GM12878 (cell line): ENCODE results near the gene KRT25. TPM values are rescaled to one million over a fixed set of nuclear protein-coding genes. Genes with fewer than 3 reads are reported as not detected.
A peak's percentile ranks its signal among the peaks of the same experiment; 100 is the strongest.

Source experiments
- ATAC-seq: fragments of 200-7000 bp; cut with Tn5 transposase; 3 replicates; pipeline ENCODE4 v1.9.1; 2020; ENCODE audit warnings: mild to moderate bottlenecking, moderate library complexity
- BruUV-seq: library from RNA; stranded (reverse); fragments of 400-500 nt; replicated peaks from 2 replicates; lab custom pipeline; 2021; lab: Mats Ljungman, UMichigan
- CTCF ChIA-PET: fragments of 300-600 bp; sonication (Branson Sonifier 250); formaldehyde crosslinking; extraction: SDS; loops from one replicate; lab custom pipeline; 2021; ENCODE audit warnings: inconsistent platforms; lab: Yijun Ruan, JAX
- POLR2A ChIA-PET: fragments of 350-600 bp; formaldehyde crosslinking; extraction: SDS; loops from one replicate; lab custom pipeline; 2021; ENCODE audit warnings: inconsistent platforms; lab: Charles Lee
- RAD21 ChIA-PET: fragments of 300-600 bp; sonication (Branson Sonifier 250); formaldehyde crosslinking; loops from one replicate; lab custom pipeline; 2023; ENCODE audit warnings: antibody characterized with exemption; ENCODE audit not compliant: unreplicated experiment; lab: Charles Lee
- SMC1A ChIA-PET: fragments of 300-600 bp; sonication (Branson Sonifier 250); formaldehyde crosslinking; loops from one replicate; lab custom pipeline; 2023; ENCODE audit not compliant: unreplicated experiment, uncharacterized antibody; lab: Charles Lee
- DNase-seq: peaks from one replicate; pipeline ENCODE4 v3.0.0-alpha.2; 2011; ENCODE audit warnings: low read depth, low spot score
- FAIRE-seq: peaks from 3 replicates; lab custom pipeline; 2011; peaks lifted over from hg19 to GRCh38; lab: Jason Lieb, UNC
- H2AFZ ChIP-seq: 2 replicates; pipeline ENCODE4 v1.6.0; 2011; ENCODE audit warnings: low read depth, low read length, control low read depth; ENCODE audit not compliant: control insufficient read depth
- H3K27ac ChIP-seq: 2 replicates; pipeline ENCODE4 v1.5.1; 2011; ENCODE audit warnings: control low read depth; ENCODE audit not compliant: control insufficient read depth, insufficient read depth
- H3K27me3 ChIP-seq, 2 experiments: replicated peaks in 1 of 2; 2 replicates each; pipeline versions ENCODE4 v1.6.0 to v1.6.1; 2011; ENCODE audit warnings: low read length in 1 of 2; ENCODE audit not compliant: control insufficient read depth in 2 of 2, insufficient read depth in 2 of 2
- H3K36me3 ChIP-seq, 2 experiments: 2 replicates each; pipeline ENCODE4 v1.5.1; 2011; ENCODE audit warnings: low read length in 1 of 2; ENCODE audit not compliant: control insufficient read depth in 2 of 2, insufficient read depth in 2 of 2
- H3K4me1 ChIP-seq: 2 replicates; pipeline ENCODE4 v1.6.1; 2011; ENCODE audit warnings: mild to moderate bottlenecking, low read length, moderate library complexity, mixed read lengths; ENCODE audit not compliant: control insufficient read depth, insufficient read depth
- H3K4me2 ChIP-seq: 2 replicates; pipeline ENCODE4 v1.6.0; 2011; ENCODE audit warnings: control low read depth; ENCODE audit not compliant: control insufficient read depth, insufficient read depth
- H3K4me3 ChIP-seq: fragments of 200-600 bp; sonication (generic); 2 replicates; pipeline ENCODE4 v1.5.1; 2016
- H3K79me2 ChIP-seq: 2 replicates; pipeline ENCODE4 v1.6.0; 2011; ENCODE audit warnings: low read length; ENCODE audit not compliant: control insufficient read depth, insufficient read depth
- H3K9ac ChIP-seq: 2 replicates; pipeline ENCODE4 v1.8.0; 2011; ENCODE audit warnings: low read length, control low read depth, mixed read lengths; ENCODE audit not compliant: control insufficient read depth, insufficient read depth
- H3K9me3 ChIP-seq: replicated peaks from 3 replicates; pipeline ENCODE4 v1.5.1; 2011; ENCODE audit warnings: mild to moderate bottlenecking, low read length; ENCODE audit not compliant: control insufficient read depth, insufficient read depth
- H4K20me1 ChIP-seq: 2 replicates; pipeline ENCODE4 v1.6.0; 2011; ENCODE audit not compliant: control insufficient read depth, insufficient read depth
- BCL11A ChIP-seq: IDR thresholded peaks from 2 replicates; pipeline ENCODE4 v1.6.1; 2011; ENCODE audit warnings: low read depth, low read length
- HDGF ChIP-seq: fragments of 450-650 bp; IDR thresholded peaks from 2 replicates; pipeline ENCODE4 v1.6.1; 2016; ENCODE audit warnings: antibody characterized with exemption
- MTA2 ChIP-seq: fragments of 450-650 bp; IDR thresholded peaks from 2 replicates; pipeline ENCODE4 v1.6.1; 2016; ENCODE audit warnings: low read depth, mild to moderate bottlenecking, moderate library complexity
- NFIC ChIP-seq: IDR thresholded peaks from 2 replicates; pipeline ENCODE4 v1.6.1; 2012; ENCODE audit warnings: low read depth, mild to moderate bottlenecking, inconsistent platforms, low read length, moderate library complexity
- NFYA ChIP-seq: IDR thresholded peaks from 2 replicates; pipeline ENCODE4 v1.6.1; 2011; ENCODE audit warnings: low read depth, mild to moderate bottlenecking, low read length, improper control_type of control experiment, borderline replicate concordance
- POU2F2 ChIP-seq: IDR thresholded peaks from 3 replicates; pipeline ENCODE4 v1.6.1; 2011; ENCODE audit warnings: low read depth, mild to moderate bottlenecking, low read length, borderline replicate concordance
- RCOR1 ChIP-seq: conservative IDR thresholded peaks from 2 replicates; pipeline ENCODE4 v1.6.1; 2012; ENCODE audit warnings: low read depth, low read length, improper control_type of control experiment
- SP1 ChIP-seq: IDR thresholded peaks from one replicate; pipeline ENCODE4 v1.6.1; 2011; ENCODE audit warnings: low read depth, low read length
- SPI1 ChIP-seq: IDR thresholded peaks from 2 replicates; pipeline ENCODE4 v1.6.1; 2011; ENCODE audit warnings: low read depth, mild to moderate bottlenecking, low read length, moderate library complexity, borderline replicate concordance; ENCODE audit not compliant: insufficient read depth
- STAT1 ChIP-seq: fragments of 450-650 bp; conservative IDR thresholded peaks from 2 replicates; pipeline ENCODE4 v1.6.1; 2014; ENCODE audit warnings: antibody characterized with exemption, mild to moderate bottlenecking
- STAT3 ChIP-seq: IDR thresholded peaks from 2 replicates; pipeline ENCODE4 v1.6.1; 2011; ENCODE audit warnings: low read depth, low read length, improper control_type of control experiment
- TAF1 ChIP-seq: IDR thresholded peaks from 2 replicates; pipeline ENCODE4 v1.6.1; 2011; ENCODE audit warnings: mild to moderate bottlenecking, low read depth, low read length, borderline replicate concordance
- TCF7 ChIP-seq: IDR thresholded peaks from 2 replicates; pipeline ENCODE4 v1.6.1; 2014; ENCODE audit warnings: antibody characterized with exemption, borderline replicate concordance
- YBX1 ChIP-seq: fragments of 450-650 bp; IDR thresholded peaks from 2 replicates; pipeline ENCODE4 v1.6.1; 2016; ENCODE audit warnings: antibody characterized with exemption
- ZNF274 ChIP-seq: IDR thresholded peaks from one replicate; pipeline ENCODE4 v1.8.0; 2011; ENCODE audit not compliant: insufficient read length, insufficient read depth
- WGBS: methylation state at CpG from one replicate; pipeline ENCODE4 v1.1.6; 2016; ENCODE audit warnings: low lambda C conversion rate; ENCODE audit not compliant: insufficient replicate concordance, insufficient coverage; ENCODE audit errors: missing lambda C conversion rate; 5-methylcytosine and 5-hydroxymethylcytosine counted together
- in situ Hi-C: fragments of 300-500 bp; cut with MboI; formaldehyde crosslinking; loops from 9 replicates; pipeline ENCODE4 v1.14.3; 2018; ENCODE audit warnings: mixed read lengths
- intact Hi-C: fragments of 100-400 bp; cut with micrococcal nuclease; formaldehyde crosslinking; loops from one replicate; pipeline ENCODE4 v1.14.2; 2022; ENCODE audit not compliant: unreplicated experiment
- polyA plus RNA-seq, 11 experiments: library from polyadenylated mRNA; depleted of rRNA in 4 of 11; unstranded in 6 of 11; stranded (reverse) in 5 of 11; fragments of >200 nt; fragmentation: Nextera tagmentation in 4 of 11; fragmentation: Illumina TruSeq in 1 of 11; extraction: Ambion mirVana in 4 of 11; extraction: Trizol in 1 of 11; gene quantifications; 1 replicate in 1 of 11; 2 replicates in 10 of 11; pipeline versions ENCODE4 v1.2.1 to v1.2.3, GENCODE V29; 2011 to 2016; ENCODE audit warnings: inconsistent platforms in 2 of 11, missing spikeins in 2 of 11, low read depth in 1 of 11
- total RNA-seq, 4 experiments: library from RNA; depleted of rRNA in 3 of 4; stranded (reverse); fragments of >200 nt in 3 of 4; fragmentation: Illumina TruSeq in 1 of 4; extraction: Trizol in 1 of 4; gene quantifications; 2 replicates each; pipeline versions ENCODE4 v1.2.1 to v1.2.3, GENCODE V29; 2013 to 2021
- TF ChIP-seq, protein P1 (sequence below): IDR thresholded peaks from 2 replicates; pipeline ENCODE4 v1.6.1; 2012; ENCODE audit warnings: low read length, inconsistent platforms
- TF ChIP-seq, protein P2 (sequence below): fragments of 450-650 bp; IDR thresholded peaks from 2 replicates; pipeline ENCODE4 v1.6.1; 2017; ENCODE audit warnings: mild to moderate bottlenecking, low read depth, inconsistent platforms; ENCODE audit not compliant: poor library complexity, severe bottlenecking
- TF ChIP-seq, protein P3 (sequence below): IDR thresholded peaks from 2 replicates; pipeline ENCODE4 v1.6.1; 2012; ENCODE audit warnings: low read depth, low read length, improper control_type of control experiment
- TF ChIP-seq, protein P4 (sequence below): IDR thresholded peaks from 2 replicates; pipeline ENCODE4 v1.6.1; 2012; ENCODE audit warnings: low read depth, low read length, improper control_type of control experiment

The KRT25 gene
- total and polyA plus RNA-seq, 10 of the 15 experiments (the other 5 are each of a cell fraction or from before 2014, with no cell fraction given) = not detected

- ChIA-PET SMC1A (interaction anchor here (0.6 to 1.6 kb wide), 21 partner anchors 8 to 1264 kb away, joined by 3 to 10 read pairs (median 4); partner anchors contain the start of gene KRT25), POLR2A (interaction anchor here (0.6 to 1.1 kb wide), 5 partner anchors 12 to 940 kb away, joined by 3 to 4 read pairs (median 3); no protein-coding TSS in a partner anchor), RAD21 (interaction anchor here (0.9 to 1.4 kb wide), 12 partner anchors 8 to 937 kb away, joined by 3 to 16 read pairs (median 4); partner anchors contain the start of gene SMARCE1), CTCF (interaction anchor here (0.6 to 1.3 kb wide), 10 partner anchors 12 to 111 kb away, joined by 3 to 14 read pairs (median 4); no protein-coding TSS in a partner anchor)
- Histone ChIP-seq H3K27ac (no peak overlapping the region), H3K27me3 (no peaks in the 10 kb centered on the region; a peak in 1 of 4 replicates), H3K4me1 (peaks cover 3% of the 10 kb centered on the region; the same call in 1 of the 2 replicates), H3K4me2 (peak overlapping the region; percentile 54), H3K36me3 (no peaks in the 10 kb centered on the region), H4K20me1 (no peaks in the 10 kb centered on the region), H3K9me3 (no peaks in the 10 kb centered on the region; the same call in 1 of the 3 replicates), H2AFZ (no peak overlapping the region), H3K4me3 (no peak overlapping the region), H3K79me2 (no peaks in the 10 kb centered on the region), H3K9ac (no peak overlapping the region)
- intact Hi-C loops = loop anchor here (5.0 to 10.0 kb wide), 3 partner anchors 80 to 163 kb away; partner anchors contain the start of genes CCR7 and SMARCE1
- WGBS = 47% methylated on average over 8 of the region's 8 CpGs
- FAIRE-seq (peak; percentile 44), ATAC-seq (peak; percentile 99), DNase-seq (peak; percentile 41)
- in situ Hi-C loops = no loop called here
- no TSS peak for BruUV-seq
- TF ChIP-seq, protein P1, sequence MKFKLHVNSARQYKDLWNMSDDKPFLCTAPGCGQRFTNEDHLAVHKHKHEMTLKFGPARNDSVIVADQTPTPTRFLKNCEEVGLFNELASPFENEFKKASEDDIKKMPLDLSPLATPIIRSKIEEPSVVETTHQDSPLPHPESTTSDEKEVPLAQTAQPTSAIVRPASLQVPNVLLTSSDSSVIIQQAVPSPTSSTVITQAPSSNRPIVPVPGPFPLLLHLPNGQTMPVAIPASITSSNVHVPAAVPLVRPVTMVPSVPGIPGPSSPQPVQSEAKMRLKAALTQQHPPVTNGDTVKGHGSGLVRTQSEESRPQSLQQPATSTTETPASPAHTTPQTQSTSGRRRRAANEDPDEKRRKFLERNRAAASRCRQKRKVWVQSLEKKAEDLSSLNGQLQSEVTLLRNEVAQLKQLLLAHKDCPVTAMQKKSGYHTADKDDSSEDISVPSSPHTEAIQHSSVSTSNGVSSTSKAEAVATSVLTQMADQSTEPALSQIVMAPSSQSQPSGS = peak; percentile 20; the same call in 1 of the 2 replicates
- TF ChIP-seq POU2F2 (no peak), YBX1 (no peak), STAT3 (no peak), NFIC (peak; percentile 40), SP1 (no peak), BCL11A (0 out of 2 replicates have a peak, but pooled peaks have one; percentile 12), MTA2 (peak; percentile 34; the same call in 1 of the 2 replicates), TAF1 (no peak), HDGF (no peak), STAT1 (no peak), RCOR1 (no peak), SPI1 (no peak), NFYA (no peak), ZNF274 (no peak), TCF7 (no peak)
- TF ChIP-seq, protein P2, sequence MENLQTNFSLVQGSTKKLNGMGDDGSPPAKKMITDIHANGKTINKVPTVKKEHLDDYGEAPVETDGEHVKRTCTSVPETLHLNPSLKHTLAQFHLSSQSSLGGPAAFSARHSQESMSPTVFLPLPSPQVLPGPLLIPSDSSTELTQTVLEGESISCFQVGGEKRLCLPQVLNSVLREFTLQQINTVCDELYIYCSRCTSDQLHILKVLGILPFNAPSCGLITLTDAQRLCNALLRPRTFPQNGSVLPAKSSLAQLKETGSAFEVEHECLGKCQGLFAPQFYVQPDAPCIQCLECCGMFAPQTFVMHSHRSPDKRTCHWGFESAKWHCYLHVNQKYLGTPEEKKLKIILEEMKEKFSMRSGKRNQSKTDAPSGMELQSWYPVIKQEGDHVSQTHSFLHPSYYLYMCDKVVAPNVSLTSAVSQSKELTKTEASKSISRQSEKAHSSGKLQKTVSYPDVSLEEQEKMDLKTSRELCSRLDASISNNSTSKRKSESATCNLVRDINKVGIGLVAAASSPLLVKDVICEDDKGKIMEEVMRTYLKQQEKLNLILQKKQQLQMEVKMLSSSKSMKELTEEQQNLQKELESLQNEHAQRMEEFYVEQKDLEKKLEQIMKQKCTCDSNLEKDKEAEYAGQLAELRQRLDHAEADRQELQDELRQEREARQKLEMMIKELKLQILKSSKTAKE = no peak
- TF ChIP-seq, protein P3, sequence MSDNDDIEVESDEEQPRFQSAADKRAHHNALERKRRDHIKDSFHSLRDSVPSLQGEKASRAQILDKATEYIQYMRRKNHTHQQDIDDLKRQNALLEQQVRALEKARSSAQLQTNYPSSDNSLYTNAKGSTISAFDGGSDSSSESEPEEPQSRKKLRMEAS = no peak
- TF ChIP-seq, protein P4, sequence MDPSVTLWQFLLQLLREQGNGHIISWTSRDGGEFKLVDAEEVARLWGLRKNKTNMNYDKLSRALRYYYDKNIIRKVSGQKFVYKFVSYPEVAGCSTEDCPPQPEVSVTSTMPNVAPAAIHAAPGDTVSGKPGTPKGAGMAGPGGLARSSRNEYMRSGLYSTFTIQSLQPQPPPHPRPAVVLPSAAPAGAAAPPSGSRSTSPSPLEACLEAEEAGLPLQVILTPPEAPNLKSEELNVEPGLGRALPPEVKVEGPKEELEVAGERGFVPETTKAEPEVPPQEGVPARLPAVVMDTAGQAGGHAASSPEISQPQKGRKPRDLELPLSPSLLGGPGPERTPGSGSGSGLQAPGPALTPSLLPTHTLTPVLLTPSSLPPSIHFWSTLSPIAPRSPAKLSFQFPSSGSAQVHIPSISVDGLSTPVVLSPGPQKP = no peak
Observed at GRCh38 chr17:40727447-40728231, 27.5 kb downstream of the KRT25 start.
